HepG2 (cell line): ENCODE results near the gene TAOK3. TPM values are rescaled to one million over a fixed set of nuclear protein-coding genes. Genes with fewer than 3 reads are reported as not detected.

Experiments used
- ATF7-NPFF ChIP-seq: sonication (generic); formaldehyde crosslinking; IDR thresholded peaks from 2 replicates; pipeline ENCODE4 v1.8.1; 2023; ENCODE audit warnings: mild to moderate bottlenecking, low read depth, missing genetic modification reagents, moderate library complexity
- CC2D1A ChIP-seq: sonication (generic); formaldehyde crosslinking; IDR thresholded peaks from 2 replicates; pipeline ENCODE4 v1.8.1; 2023; ENCODE audit warnings: mild to moderate bottlenecking, missing genetic modification reagents
- CREM ChIP-seq, 2 experiments: sonication (generic) in 1 of 2; formaldehyde crosslinking in 1 of 2; IDR thresholded peaks; 2 replicates each; pipeline versions ENCODE4 v1.4.0 to v1.6.1; 2016 to 2020; ENCODE audit warnings: antibody characterized with exemption in 1 of 2, mild to moderate bottlenecking in 1 of 2, missing genetic modification reagents in 1 of 2
- ELF1 ChIP-seq: sonication (generic); formaldehyde crosslinking; IDR thresholded peaks from 2 replicates; pipeline ENCODE4 v1.4.0; 2020; ENCODE audit warnings: missing genetic modification reagents
- HNF4A ChIP-seq: sonication (generic); formaldehyde crosslinking; IDR thresholded peaks from 2 replicates; pipeline ENCODE4 v1.4.0; 2020; ENCODE audit warnings: missing genetic modification reagents
- KDM1A ChIP-seq: IDR thresholded peaks from 2 replicates; pipeline ENCODE4 v1.6.1; 2016; ENCODE audit warnings: missing compliant biosample characterization
- MTA1 ChIP-seq: sonication (generic); formaldehyde crosslinking; IDR thresholded peaks from 2 replicates; pipeline ENCODE4 v1.4.0; 2020; ENCODE audit warnings: missing genetic modification reagents, mild to moderate bottlenecking, borderline replicate concordance
- SAFB2 ChIP-seq: sonication (generic); formaldehyde crosslinking; IDR thresholded peaks from 2 replicates; pipeline ENCODE4 v1.5.1; 2020; ENCODE audit warnings: missing genetic modification reagents, low read depth, mild to moderate bottlenecking, borderline replicate concordance
- SOX6 ChIP-seq, 2 experiments: fragments of 450-650 bp in 1 of 2; sonication (generic) in 1 of 2; formaldehyde crosslinking in 1 of 2; IDR thresholded peaks; 2 replicates each; pipeline versions ENCODE4 v1.4.0 to v1.6.1; 2017 to 2020; ENCODE audit warnings: antibody characterized with exemption in 1 of 2, mild to moderate bottlenecking in 1 of 2, missing genetic modification reagents in 1 of 2
- SRSF4 ChIP-seq: fragments of 200-400 bp; formaldehyde crosslinking; IDR thresholded peaks from one replicate; pipeline ENCODE4 v1.6.1; 2018; ENCODE audit warnings: mild to moderate bottlenecking, low read depth, low read length, moderate library complexity; ENCODE audit not compliant: poor library complexity, severe bottlenecking
- UBTF ChIP-seq: sonication (generic); formaldehyde crosslinking; IDR thresholded peaks from 2 replicates; pipeline ENCODE4 v1.4.0; 2020; ENCODE audit warnings: mild to moderate bottlenecking, missing genetic modification reagents
- ZBED4 ChIP-seq: sonication (generic); formaldehyde crosslinking; IDR thresholded peaks from 2 replicates; pipeline ENCODE4 v1.4.0; 2020; ENCODE audit warnings: missing genetic modification reagents, borderline replicate concordance
- ZKSCAN8 ChIP-seq: IDR thresholded peaks from 2 replicates; pipeline ENCODE4 v1.6.1; 2016; ENCODE audit warnings: borderline replicate concordance, missing genetic modification reagents, missing compliant biosample characterization
- ZMYM2 ChIP-seq: sonication (generic); formaldehyde crosslinking; IDR thresholded peaks from 2 replicates; pipeline ENCODE4 v1.8.0; 2022; ENCODE audit warnings: mild to moderate bottlenecking, missing genetic modification reagents
- ZNF160 ChIP-seq: sonication (generic); formaldehyde crosslinking; IDR thresholded peaks from 2 replicates; pipeline ENCODE4 v1.8.0; 2022; ENCODE audit warnings: mild to moderate bottlenecking, inconsistent platforms, missing genetic modification reagents
- ZNF510 ChIP-seq: sonication (generic); formaldehyde crosslinking; IDR thresholded peaks from 2 replicates; pipeline ENCODE4 v1.4.0; 2020; ENCODE audit warnings: low read depth, mild to moderate bottlenecking, missing genetic modification reagents
- polyA plus RNA-seq, 8 experiments: library from polyadenylated mRNA; depleted of rRNA in 3 of 8; stranded (reverse) in 7 of 8; unstranded in 1 of 8; fragments of >200 nt; fragmentation: Illumina TruSeq in 4 of 8; extraction: Trizol in 4 of 8; gene quantifications; 2 replicates each; pipeline versions ENCODE4 v1.2.1 to v1.2.3, GENCODE V29; 2011 to 2016; ENCODE audit warnings: low read depth in 4 of 8, missing spikeins in 1 of 8, mixed read lengths in 1 of 8; ENCODE audit not compliant: insufficient read depth in 1 of 8
- total RNA-seq, 5 experiments: library from RNA; depleted of rRNA; stranded (reverse); fragments of >200 nt; fragmentation: Illumina TruSeq; extraction: Trizol; gene quantifications; 2 replicates each; pipeline ENCODE4 v1.2.3, GENCODE V29; 2016; ENCODE audit warnings: low read depth in 1 of 5
- TF ChIP-seq, protein P1 (sequence below): sonication (generic); formaldehyde crosslinking; IDR thresholded peaks from 2 replicates; pipeline ENCODE4 v1.4.0; 2020; ENCODE audit warnings: missing genetic modification reagents

Gene TAOK3
- total and polyA plus RNA-seq, 2 of the 13 experiments (the other 11 are each of a cell fraction or from before 2014, with no cell fraction given), result 10.4 to 12.3 TPM

DNA sequence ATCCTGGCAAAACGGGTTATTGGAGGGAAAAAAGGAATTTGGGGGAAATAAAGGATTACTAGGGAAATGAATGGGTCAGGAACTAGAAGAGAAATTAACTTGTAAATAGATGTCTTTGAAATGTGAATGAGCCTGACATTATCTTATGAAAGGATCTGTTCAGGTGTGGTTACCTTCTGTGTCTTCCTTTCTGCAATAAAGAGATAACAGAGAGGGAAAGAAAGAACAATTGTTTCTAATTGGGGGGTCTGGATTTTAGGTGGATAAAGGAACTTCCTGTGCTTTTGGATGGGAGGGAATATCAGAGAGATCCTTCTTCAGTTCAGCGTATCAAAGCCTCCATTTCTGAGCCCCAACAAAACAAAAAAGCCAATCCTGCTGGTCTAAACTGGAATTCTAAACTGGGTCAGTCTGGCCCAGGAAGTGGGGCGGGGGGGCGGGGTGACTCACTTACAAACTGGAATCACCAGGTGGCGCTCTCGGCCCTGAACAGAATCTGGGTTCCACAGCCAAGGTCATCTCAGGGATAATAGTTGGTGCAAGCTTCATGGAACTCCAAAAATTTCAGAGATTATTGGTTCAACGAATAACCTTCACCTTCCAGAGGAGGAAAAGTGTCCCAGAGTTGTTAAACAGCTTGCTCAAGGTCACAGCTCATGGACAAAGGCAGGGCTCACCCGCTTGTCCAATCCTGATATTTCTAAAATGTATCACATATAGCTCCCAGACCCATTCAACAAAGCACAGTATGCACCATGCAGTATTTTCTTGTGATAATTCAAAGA lies 251.9 kb downstream of the TAOK3 start (continued):
- no peak for TF ChIP-seq UBTF (CRISPR knock-in tag)
- peak; percentile 42; the same call in 1 of the 2 replicates for TF ChIP-seq CREM (IDR thresholded peaks at IDR 0.05)
- no peak for TF ChIP-seq CREM (CRISPR knock-in tag; IDR thresholded peaks at IDR 0.05)
- TF ChIP-seq SAFB2, result no peak
- TF ChIP-seq ZMYM2 (CRISPR knock-in tag), result 0 out of 2 replicates have a peak, but pooled peaks have one; percentile 22
- TF ChIP-seq ZNF510 (CRISPR knock-in tag), result no peak
- no peak for TF ChIP-seq SRSF4
- TF ChIP-seq ELF1 (CRISPR knock-in tag), result no peak
- TF ChIP-seq ZKSCAN8 (CRISPR knock-in tag), result peak; percentile 51; the same call in 1 of the 2 replicates
- no peak for TF ChIP-seq ZNF160
- TF ChIP-seq SOX6 (IDR thresholded peaks at IDR 0.05), result no peak
- peak; percentile 82 for TF ChIP-seq SOX6 (CRISPR knock-in tag; IDR thresholded peaks at IDR 0.05)
- 0 out of 2 replicates have a peak, but pooled peaks have one; percentile 44 for TF ChIP-seq ZBED4 (CRISPR knock-in tag)
- no peak for TF ChIP-seq CC2D1A (CRISPR knock-in tag)
- no peak for TF ChIP-seq ATF7-NPFF (CRISPR knock-in tag)
- TF ChIP-seq KDM1A (CRISPR knock-in tag), result no peak
- TF ChIP-seq, protein P1, sequence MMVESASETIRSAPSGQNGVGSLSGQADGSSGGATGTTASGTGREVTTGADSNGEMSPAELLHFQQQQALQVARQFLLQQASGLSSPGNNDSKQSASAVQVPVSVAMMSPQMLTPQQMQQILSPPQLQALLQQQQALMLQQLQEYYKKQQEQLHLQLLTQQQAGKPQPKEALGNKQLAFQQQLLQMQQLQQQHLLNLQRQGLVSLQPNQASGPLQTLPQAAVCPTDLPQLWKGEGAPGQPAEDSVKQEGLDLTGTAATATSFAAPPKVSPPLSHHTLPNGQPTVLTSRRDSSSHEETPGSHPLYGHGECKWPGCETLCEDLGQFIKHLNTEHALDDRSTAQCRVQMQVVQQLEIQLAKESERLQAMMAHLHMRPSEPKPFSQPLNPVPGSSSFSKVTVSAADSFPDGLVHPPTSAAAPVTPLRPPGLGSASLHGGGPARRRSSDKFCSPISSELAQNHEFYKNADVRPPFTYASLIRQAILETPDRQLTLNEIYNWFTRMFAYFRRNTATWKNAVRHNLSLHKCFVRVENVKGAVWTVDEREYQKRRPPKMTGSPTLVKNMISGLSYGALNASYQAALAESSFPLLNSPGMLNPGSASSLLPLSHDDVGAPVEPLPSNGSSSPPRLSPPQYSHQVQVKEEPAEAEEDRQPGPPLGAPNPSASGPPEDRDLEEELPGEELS, result peak; percentile 47; the same call in 1 of the 2 replicates
- TF ChIP-seq MTA1 (CRISPR knock-in tag), result no peak
- TF ChIP-seq HNF4A (CRISPR knock-in tag), result peak; percentile 73
